HG03457 (cell line): ENCODE data around the gene HSPG2.
"Not testable (repeated sequence)": the region's sequence is repeated elsewhere in the genome, so short reads cannot be mapped to it uniquely, and the experiment has no call there.

Experiments used
- ATAC-seq: cut with Tn5 transposase; IDR thresholded peaks from one replicate; pipeline ENCODE4 v1.9.1; 2021; ENCODE audit warnings: moderate number of reproducible peaks; ENCODE audit not compliant: unreplicated experiment

HSPG2 gene

GRCh38 chr1:21937034-21937371 is at the start of gene HSPG2:
TSS of gene HSPG2 (minus strand) at chr1:21937310. CDS start at chr1:21937217, 93 bp downstream.
- ATAC-seq, result no peak

GRCh38 chr1:21986386-21986785 is 49.3 kb upstream of the HSPG2 start:
- not testable (repeated sequence) for ATAC-seq

GRCh38 chr1:21985893-21986292 is 48.8 kb upstream of the HSPG2 start:
- not testable (repeated sequence) for ATAC-seq

- not testable (repeated sequence) for ATAC-seq
Measured at GRCh38 chr1:21983539-21983938, 46.4 kb upstream of the HSPG2 start.

- ATAC-seq, result not testable (repeated sequence)
Measured at GRCh38 chr1:21982122-21982521, 45.0 kb upstream of the HSPG2 start.

- not testable (repeated sequence) for ATAC-seq
Measured at GRCh38 chr1:21981253-21981652, 44.1 kb upstream of the HSPG2 start.

GRCh38 chr1:21980515-21981220 is 43.6 kb upstream of the HSPG2 start:
- ATAC-seq, result not testable (repeated sequence)

- not testable (repeated sequence) for ATAC-seq
Measured at GRCh38 chr1:21978209-21978608, 41.1 kb upstream of the HSPG2 start.

- not testable (repeated sequence) for ATAC-seq
Measured at GRCh38 chr1:21976703-21977239, 39.7 kb upstream of the HSPG2 start, which contains the start of gene CELA3B. TSS of gene CELA3B (plus strand) at chr1:21977022. CDS start at chr1:21977040, 18 bp downstream.

- not testable (repeated sequence) for ATAC-seq
Measured at GRCh38 chr1:21975296-21975695, 38.2 kb upstream of the HSPG2 start.

GRCh38 chr1:21974699-21975098 is 37.6 kb upstream of the HSPG2 start:
- not testable (repeated sequence) for ATAC-seq

- not testable (repeated sequence) for ATAC-seq
Measured at GRCh38 chr1:21973948-21974347, 36.8 kb upstream of the HSPG2 start.

GRCh38 chr1:21972973-21973441 is 35.9 kb upstream of the HSPG2 start:
- ATAC-seq, result not testable (repeated sequence)

GRCh38 chr1:21970523-21970922 is 33.4 kb upstream of the HSPG2 start:
- not testable (repeated sequence) for ATAC-seq

- not testable (repeated sequence) for ATAC-seq
Measured at GRCh38 chr1:21969066-21969465, 32.0 kb upstream of the HSPG2 start.

- ATAC-seq, result not testable (repeated sequence)
Measured at GRCh38 chr1:21967216-21967615, 30.1 kb upstream of the HSPG2 start.

GRCh38 chr1:21966247-21967000 is 29.3 kb upstream of the HSPG2 start:
- ATAC-seq, result no peak

- ATAC-seq, result no peak
Measured at GRCh38 chr1:21963477-21964217, 26.5 kb upstream of the HSPG2 start.

GRCh38 chr1:21961799-21962198 is 24.7 kb upstream of the HSPG2 start:
- ATAC-seq, result no peak

- no peak for ATAC-seq
Measured at GRCh38 chr1:21961337-21961736, 24.2 kb upstream of the HSPG2 start.
